GM18511 (cell line): ENCODE measurements around the gene PIGU.
"Not testable (repeated sequence)": the region's sequence is repeated elsewhere in the genome, so short reads cannot be mapped to it uniquely, and the experiment has no call there.

Source experiments
- ATAC-seq: cut with Tn5 transposase; IDR thresholded peaks from one replicate; pipeline ENCODE4 v1.9.1; 2021; ENCODE audit warnings: mild to moderate bottlenecking, moderate library complexity; ENCODE audit not compliant: unreplicated experiment

PIGU gene

GRCh38 chr20:34706912-34707784, 30.3 kb upstream of the PIGU start:
- no peak for ATAC-seq

GRCh38 chr20:34706302-34706875, 29.5 kb upstream of the PIGU start:
- no peak for ATAC-seq

- ATAC-seq = no peak
These were observed 28.8 kb upstream of the PIGU start for GRCh38 chr20:34705397-34706301.

DNA sequence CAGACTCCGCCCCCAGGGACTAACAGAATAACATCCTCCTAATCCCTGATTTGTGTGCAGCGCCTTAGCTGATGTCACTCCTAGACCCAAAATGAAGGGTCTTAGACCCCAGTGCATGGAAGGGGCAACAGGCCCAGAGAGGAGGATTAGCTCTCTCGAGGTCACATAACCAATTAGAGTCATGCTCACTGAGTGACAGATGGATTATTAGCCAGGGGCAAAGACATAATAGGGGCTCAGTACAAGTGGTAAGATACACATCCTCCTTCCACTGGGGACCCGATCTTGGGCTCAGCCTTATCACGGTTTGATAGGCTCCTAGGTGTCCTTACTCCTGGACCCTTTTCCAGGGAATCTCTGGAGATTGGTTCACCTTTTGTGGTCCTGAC, 28.1 kb upstream of the PIGU start:
- ATAC-seq = no peak

GRCh38 chr20:34704177-34705007, 27.5 kb upstream of the PIGU start, which contains the start of gene TP53INP2:
Gene TP53INP2, plus strand, starts transcription at chr20:34704344. Its CDS starts 4,396 bp downstream, at chr20:34708740.
- ATAC-seq = peak; percentile 61

GRCh38 chr20:34703424-34704176, 26.7 kb upstream of the PIGU start:
- ATAC-seq = no peak

GRCh38 chr20:34703061-34703423, 26.1 kb upstream of the PIGU start:
- ATAC-seq = no peak

DNA sequence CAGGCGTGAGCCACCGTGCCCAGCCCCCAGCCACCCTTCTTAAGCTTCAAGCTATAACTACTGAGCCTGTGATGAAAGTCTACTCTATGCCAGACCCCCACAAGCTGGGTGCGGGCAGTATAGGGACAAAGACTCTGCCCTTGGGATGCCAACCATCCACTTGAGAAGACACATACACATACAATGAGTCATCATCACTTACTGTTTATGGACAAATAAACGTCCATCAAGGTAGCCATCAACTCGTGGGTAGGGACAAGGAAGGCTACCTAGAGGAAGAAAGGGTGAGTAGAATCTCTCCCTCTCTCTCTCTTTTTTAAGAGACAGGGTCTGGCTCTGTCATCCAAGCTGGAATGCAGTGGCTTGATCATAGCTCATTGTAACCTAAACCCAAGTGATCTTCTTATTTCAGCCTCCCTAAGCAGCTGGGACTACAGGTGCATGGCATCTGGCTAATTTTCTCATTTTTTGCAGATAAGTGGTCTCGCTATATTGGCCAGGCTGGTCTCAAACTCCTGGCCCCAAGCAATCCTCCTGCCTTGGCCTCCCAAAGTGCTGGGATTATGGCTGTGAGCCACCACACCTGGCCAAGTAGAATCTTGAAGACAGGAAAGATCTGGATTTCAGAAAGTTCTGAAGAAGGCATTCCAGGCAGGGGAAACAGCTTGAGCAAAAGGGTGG, 24.7 kb upstream of the PIGU start:
- no peak for ATAC-seq

DNA sequence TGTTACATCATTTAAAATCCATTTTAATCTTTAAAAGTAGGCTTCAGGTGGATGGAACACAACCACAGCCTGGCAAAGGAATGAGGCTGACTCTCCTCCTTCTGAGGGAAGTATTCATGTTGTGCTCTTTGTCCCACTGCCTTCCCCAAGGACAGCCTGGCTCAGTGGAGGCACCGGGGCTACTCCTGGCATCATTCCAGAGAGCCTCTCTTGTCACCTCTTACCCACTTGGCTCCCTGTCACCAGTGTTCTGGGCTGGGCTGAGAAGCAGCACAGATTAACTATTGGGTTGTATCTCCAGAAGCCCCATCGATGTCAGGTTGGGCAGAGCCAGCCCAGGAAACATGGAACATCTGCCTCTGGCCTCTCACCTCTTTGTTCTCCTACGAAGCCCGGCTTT, 16.5 kb upstream of the PIGU start:
- ATAC-seq = no peak

- no peak for ATAC-seq
These were observed 14.9 kb upstream of the PIGU start for GRCh38 chr20:34691838-34692237.

DNA sequence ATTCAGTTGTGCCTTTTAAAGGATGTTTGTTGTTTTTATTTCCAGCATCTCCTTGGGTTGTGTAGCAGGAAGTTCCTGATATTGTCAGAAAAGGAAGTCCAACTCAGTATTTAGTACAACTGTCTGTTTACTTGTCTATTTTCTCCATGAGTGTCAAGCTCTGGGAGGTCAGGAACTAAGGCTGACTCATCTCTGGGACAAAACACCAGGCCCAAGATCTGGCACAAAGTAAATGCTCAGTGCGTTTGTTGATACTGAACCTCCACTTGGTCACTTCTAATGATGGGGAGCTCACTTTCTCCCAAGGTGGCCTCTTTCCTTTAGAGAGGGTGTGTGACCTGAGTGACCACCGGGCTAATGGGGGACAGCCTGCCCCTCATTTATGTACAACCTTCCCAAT, 12.6 kb upstream of the PIGU start:
- ATAC-seq = no peak

DNA sequence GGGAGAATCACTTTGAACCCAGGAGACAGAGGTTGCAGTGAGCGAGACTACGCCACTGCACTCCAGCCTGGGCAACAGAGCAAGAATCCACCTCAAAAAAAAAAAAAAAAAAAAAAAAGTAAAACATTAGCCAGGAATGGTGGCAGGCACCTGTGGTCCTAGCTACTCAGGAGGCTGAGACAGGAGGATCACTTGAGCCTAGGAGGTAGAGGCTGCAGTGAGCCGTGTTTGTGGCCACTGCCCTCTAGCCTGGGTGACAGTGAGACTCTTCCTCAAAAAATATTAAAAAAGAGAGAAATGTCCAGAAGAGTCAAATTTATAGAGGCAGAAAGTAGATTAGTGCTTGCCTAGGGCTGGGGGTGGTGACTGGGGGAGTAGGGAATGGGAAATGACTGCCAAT, 6.8 kb upstream of the PIGU start:
- no peak for ATAC-seq

DNA sequence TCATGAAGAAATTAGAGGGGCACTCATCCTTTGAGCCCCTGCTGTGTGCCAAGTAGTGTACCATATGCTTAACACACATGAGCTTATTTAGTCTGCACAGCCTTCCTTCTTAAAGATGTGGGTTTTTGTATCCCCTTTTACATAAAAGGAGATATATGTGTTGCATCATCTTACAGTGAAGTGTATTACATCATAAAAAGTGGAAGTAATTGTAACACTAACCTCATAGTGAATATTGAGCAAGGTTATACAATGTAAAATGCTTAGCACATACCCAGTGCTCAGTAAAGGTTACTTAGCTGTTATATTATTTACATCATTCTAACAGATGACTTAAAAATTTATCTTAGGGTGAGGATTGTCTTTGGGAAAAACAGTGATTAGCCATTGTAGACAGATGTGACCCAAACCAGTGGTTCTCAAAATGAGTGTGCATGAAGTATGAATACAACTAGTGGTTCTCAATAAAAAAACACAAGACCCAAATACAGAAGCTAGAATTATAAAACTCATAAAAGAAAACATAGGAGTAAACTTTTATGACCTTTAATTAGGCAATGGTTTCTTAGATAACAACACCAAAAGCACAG, 3.8 kb upstream of the PIGU start:
- ATAC-seq = no peak

- no peak for ATAC-seq
These were observed 775 bp downstream of the PIGU start for GRCh38 chr20:34675993-34676641.

GRCh38 chr20:34675561-34675960, 1.3 kb downstream of the PIGU start:
- ATAC-seq = no peak

DNA sequence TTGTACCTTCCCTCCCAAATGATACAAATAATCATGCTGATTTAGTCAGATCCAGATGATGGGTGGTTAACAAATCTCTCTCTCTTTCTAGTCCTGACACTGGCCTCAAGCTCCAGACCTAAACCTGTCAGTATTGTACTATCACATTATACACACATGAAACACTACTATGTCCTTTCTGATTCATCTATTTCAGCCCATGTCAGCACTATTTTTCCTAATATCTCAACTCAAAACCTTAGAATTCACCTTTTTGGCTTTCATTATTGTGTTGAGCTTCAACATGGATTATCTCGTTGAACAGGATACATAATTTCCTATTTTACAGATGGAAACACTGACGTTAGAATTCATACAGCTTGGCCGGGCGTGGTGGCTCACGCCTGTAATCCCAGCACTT, 3.5 kb downstream of the PIGU start:
- no peak for ATAC-seq

DNA sequence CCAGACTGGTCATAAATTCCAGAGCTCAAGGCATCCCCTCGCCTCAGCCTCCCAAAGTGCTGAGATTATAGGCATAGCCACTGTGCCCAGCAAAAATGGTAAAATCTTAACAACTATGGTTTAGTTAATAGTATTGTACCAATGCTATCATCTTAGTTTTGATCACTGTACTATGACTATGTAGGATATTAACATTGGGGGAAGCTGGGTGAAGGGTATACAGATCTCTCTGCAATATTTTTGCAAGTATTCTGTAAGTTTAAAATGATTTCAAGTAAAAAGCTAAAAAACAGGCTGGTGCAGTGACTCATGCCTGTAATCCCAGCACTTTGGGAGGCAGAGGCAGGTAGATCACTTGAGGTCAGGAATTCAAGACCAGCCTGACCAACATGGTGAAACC, 7.8 kb downstream of the PIGU start:
- ATAC-seq = no peak

GRCh38 chr20:34664751-34665150, 12.1 kb downstream of the PIGU start:
- ATAC-seq = not testable (repeated sequence)
